ENCODE measurements around the gene CACNA1B. TPM values are rescaled to one million over a fixed set of nuclear protein-coding genes. Genes with fewer than 3 reads are reported as not detected.

Gene CACNA1B
- total RNA-seq, 4 donors from 2014 or later = 0.08 TPM; not detected in 2

GRCh38 chr9:138071731-138072130 is 194.1 kb downstream of the CACNA1B start:
- peak in 1 of 2 donors; percentile 24 for DNase-seq (ENCODE audit: low spot score in 2 of 2)
- no peaks in the 10 kb centered on the region for H3K9me3 ChIP-seq
- no peaks in the 10 kb centered on the region for H3K4me1 ChIP-seq
- peaks cover 15% of the 10 kb centered on the region for H3K27me3 ChIP-seq
- H3K36me3 ChIP-seq = no peaks in the 10 kb centered on the region
- TF ChIP-seq POLR2AphosphoS5 (IDR thresholded peaks at IDR 0.05) = no peak
- no peak for TF ChIP-seq CTCF (IDR thresholded peaks at IDR 0.05)
- no peak for TF ChIP-seq POLR2A (IDR thresholded peaks at IDR 0.05)
- TF ChIP-seq EP300 (IDR thresholded peaks at IDR 0.05) = no peak
- H3K4me3 ChIP-seq = no peak overlapping the region
- 93% methylated on average over 6 of the region's 6 CpGs for WGBS
- H3K27ac ChIP-seq = no peak overlapping the region

- Histone ChIP-seq H3K9me3 (no peaks in the 10 kb centered on the region), H3K27ac (no peak overlapping the region), H3K4me1 (no peaks in the 10 kb centered on the region), H3K36me3 (no peaks in the 10 kb centered on the region), H3K27me3 (peaks cover 19% of the 10 kb centered on the region), H3K4me3 (no peak overlapping the region)
- peak in 1 of 2 donors; percentile 29 for DNase-seq (ENCODE audit: low spot score in 2 of 2)
- TF ChIP-seq POLR2A (IDR thresholded peaks at IDR 0.05) (no peak), POLR2AphosphoS5 (IDR thresholded peaks at IDR 0.05) (no peak), CTCF (IDR thresholded peaks at IDR 0.05) (no peak), EP300 (IDR thresholded peaks at IDR 0.05) (no peak)
- WGBS = 62% methylated on average over 8 of the region's 12 CpGs
Measured at GRCh38 chr9:138072161-138072842, 194.7 kb downstream of the CACNA1B start.

- DNase-seq (ENCODE audit: low spot score in 2 of 2) = peak in 1 of 2 donors; percentile 35
Measured at GRCh38 chr9:138072897-138073296, 195.3 kb downstream of the CACNA1B start.

DNA sequence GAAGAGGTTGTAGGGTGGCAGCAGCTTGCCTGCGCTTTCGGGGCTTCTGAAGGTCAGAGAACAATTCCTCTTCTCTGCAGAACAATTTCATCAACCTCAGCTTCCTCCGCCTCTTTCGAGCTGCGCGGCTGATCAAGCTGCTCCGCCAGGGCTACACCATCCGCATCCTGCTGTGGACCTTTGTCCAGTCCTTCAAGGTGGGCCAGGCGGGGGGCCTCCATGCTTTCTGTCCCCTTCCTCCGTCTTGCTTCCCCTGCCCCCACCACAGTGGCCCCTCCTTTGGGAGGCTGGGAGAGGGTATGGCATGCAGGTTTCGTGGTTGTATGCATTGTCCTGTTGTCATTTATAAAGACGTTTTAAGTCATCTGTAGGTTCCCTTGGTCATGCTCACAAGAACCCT is 195.8 kb downstream of the CACNA1B start:
- Histone ChIP-seq H3K4me1 (no peaks in the 10 kb centered on the region), H3K27ac (no peak overlapping the region), H3K36me3 (no peaks in the 10 kb centered on the region), H3K4me3 (no peak overlapping the region), H3K9me3 (no peaks in the 10 kb centered on the region), H3K27me3 (peaks cover 16% of the 10 kb centered on the region)
- 88% methylated on average over 12 of the region's 12 CpGs for WGBS
- TF ChIP-seq POLR2AphosphoS5 (IDR thresholded peaks at IDR 0.05) (no peak), POLR2A (IDR thresholded peaks at IDR 0.05) (no peak), CTCF (IDR thresholded peaks at IDR 0.05) (no peak), EP300 (IDR thresholded peaks at IDR 0.05) (no peak)
- peak in 1 of 2 donors; percentile 43 for DNase-seq (ENCODE audit: low spot score in 2 of 2)

More at GRCh38 chr9:138072897-138073296, 195.3 kb downstream of the CACNA1B start:
- Histone ChIP-seq H3K4me3 (no peak overlapping the region), H3K9me3 (no peaks in the 10 kb centered on the region), H3K4me1 (no peaks in the 10 kb centered on the region), H3K27me3 (peaks cover 16% of the 10 kb centered on the region), H3K27ac (no peak overlapping the region), H3K36me3 (no peaks in the 10 kb centered on the region)
- WGBS = 68% methylated on average over 7 of the region's 9 CpGs
- no peak for TF ChIP-seq POLR2AphosphoS5 (IDR thresholded peaks at IDR 0.05)
- no peak for TF ChIP-seq POLR2A (IDR thresholded peaks at IDR 0.05)
- TF ChIP-seq CTCF (IDR thresholded peaks at IDR 0.05) = no peak

DNA sequence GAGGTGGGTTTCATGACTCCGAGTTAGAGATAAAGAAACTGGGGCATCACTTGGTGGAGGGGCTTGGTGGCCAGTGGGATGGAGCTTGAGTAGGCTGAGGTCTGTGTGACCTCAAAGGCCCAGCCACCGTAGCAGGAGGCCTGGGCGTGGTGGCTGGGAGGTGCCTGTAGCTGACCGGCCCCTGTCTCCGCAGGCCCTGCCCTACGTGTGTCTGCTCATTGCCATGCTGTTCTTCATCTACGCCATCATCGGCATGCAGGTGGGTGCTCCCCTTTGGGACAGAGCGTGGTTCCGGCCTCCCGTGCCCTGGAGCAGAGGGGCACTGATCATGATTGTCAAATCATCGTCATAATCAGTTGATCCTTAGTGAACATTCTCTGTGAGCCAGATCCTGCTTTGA is 196.2 kb downstream of the CACNA1B start:
- WGBS = 90% methylated on average over 12 of the region's 12 CpGs
- H3K27me3 ChIP-seq = peaks cover 19% of the 10 kb centered on the region
- DNase-seq (ENCODE audit: low spot score in 2 of 2) = peak in 1 of 2 donors; percentile 20

More for the DNA sequence above, 196.2 kb downstream of the CACNA1B start:
- Histone ChIP-seq H3K9me3 (no peaks in the 10 kb centered on the region), H3K27ac (no peak overlapping the region), H3K4me1 (no peaks in the 10 kb centered on the region), H3K36me3 (no peaks in the 10 kb centered on the region), H3K4me3 (no peak overlapping the region)
- TF ChIP-seq POLR2A (IDR thresholded peaks at IDR 0.05) (no peak), EP300 (IDR thresholded peaks at IDR 0.05) (no peak), CTCF (IDR thresholded peaks at IDR 0.05) (no peak), POLR2AphosphoS5 (IDR thresholded peaks at IDR 0.05) (no peak)

Measured in suprapubic skin (tissue), 4 donors.